PC-3 (cell line): ENCODE measurements around the gene GPBP1L1. TPM values are rescaled to one million over a fixed set of nuclear protein-coding genes. Genes with fewer than 3 reads are reported as not detected.

Source experiments
- ATAC-seq: fragments of 200-7000 bp; cut with Tn5 transposase; 2 replicates; pipeline ENCODE4 v1.9.1; 2020; ENCODE audit warnings: mild to moderate bottlenecking, moderate library complexity
- BruUV-seq: library from RNA; stranded (reverse); fragments of 400-500 nt; replicated peaks from 2 replicates; lab custom pipeline; 2021; lab: Mats Ljungman, UMichigan
- CTCF ChIA-PET: fragments of 300-600 bp; sonication (Branson Sonifier 250); formaldehyde crosslinking; loops from one replicate; lab custom pipeline; 2022; ENCODE audit warnings: antibody characterized with exemption; lab: Charles Lee
- POLR2A ChIA-PET: fragments of 300-600 bp; sonication (Branson Sonifier 250); formaldehyde crosslinking; loops from one replicate; lab custom pipeline; 2022; ENCODE audit warnings: antibody characterized with exemption; ENCODE audit not compliant: unreplicated experiment; lab: Charles Lee
- DNase-seq: peaks from one replicate; pipeline ENCODE4 v3.0.0-alpha.2; 2015
- H2AFZ ChIP-seq: fragments of 300-600 bp; sonication (generic); 2 replicates; pipeline ENCODE4 v1.6.0; 2016; ENCODE audit warnings: antibody characterized with exemption, low read length
- H3F3A ChIP-seq: fragments of 300-600 bp; sonication (generic); one replicate; pipeline ENCODE4 v1.6.0; 2017; ENCODE audit warnings: antibody characterized with exemption, low read length, control low read depth, mild to moderate bottlenecking; ENCODE audit not compliant: unreplicated experiment
- H3K27ac ChIP-seq: fragments of 300-600 bp; sonication (generic); 2 replicates; pipeline ENCODE4 v1.5.1; 2016; ENCODE audit warnings: mild to moderate bottlenecking, low read length
- H3K27me3 ChIP-seq: fragments of 300-600 bp; sonication (generic); 2 replicates; pipeline ENCODE4 v1.6.1; 2016; ENCODE audit warnings: low read length, mixed read lengths
- H3K36me3 ChIP-seq: fragments of 300-600 bp; sonication (generic); 2 replicates; pipeline ENCODE4 v1.6.1; 2016; ENCODE audit warnings: low read depth, mixed run types, low read length, mixed read lengths
- H3K4me1 ChIP-seq: fragments of 300-600 bp; sonication (generic); 2 replicates; pipeline ENCODE4 v1.5.1; 2016; ENCODE audit warnings: low read length; ENCODE audit not compliant: insufficient read depth
- H3K4me2 ChIP-seq: fragments of 300-600 bp; sonication (generic); 2 replicates; pipeline ENCODE4 v1.6.0; 2016; ENCODE audit warnings: low read length
- H3K4me3 ChIP-seq: fragments of 300-600 bp; sonication (generic); 2 replicates; pipeline ENCODE4 v1.5.1; 2016; ENCODE audit warnings: mild to moderate bottlenecking, low read length, mixed read lengths
- H3K79me2 ChIP-seq: fragments of 300-600 bp; sonication (generic); 2 replicates; pipeline ENCODE4 v1.6.1; 2017; ENCODE audit warnings: low read length, mixed read lengths
- H3K9ac ChIP-seq: fragments of 300-600 bp; sonication (generic); 2 replicates; pipeline ENCODE4 v1.6.0; 2016; ENCODE audit warnings: mild to moderate bottlenecking, low read length
- H3K9me2 ChIP-seq: fragments of 300-600 bp; sonication (generic); replicated peaks from 2 replicates; pipeline ENCODE4 v1.6.1; 2016; ENCODE audit warnings: mixed run types, low read length, mixed read lengths
- H3K9me3 ChIP-seq: fragments of 300-600 bp; sonication (generic); 2 replicates; pipeline ENCODE4 v1.6.1; 2016; ENCODE audit warnings: low read length, mixed read lengths
- H4K20me1 ChIP-seq: fragments of 300-600 bp; sonication (generic); 2 replicates; pipeline ENCODE4 v1.6.1; 2016; ENCODE audit warnings: low read length, mixed read lengths
- CTCF ChIP-seq: fragments of 300-600 bp; sonication (generic); conservative IDR thresholded peaks from 2 replicates; pipeline ENCODE4 v1.5.1; 2017; ENCODE audit warnings: antibody characterized with exemption, low read depth, mild to moderate bottlenecking, low read length
- EZH2 ChIP-seq: fragments of 300-600 bp; sonication (generic); IDR thresholded peaks from one replicate; pipeline ENCODE4 v1.6.1; 2017; ENCODE audit warnings: antibody characterized with exemption, mild to moderate bottlenecking, low read length; ENCODE audit not compliant: unreplicated experiment
- EZH2phosphoT487 ChIP-seq: fragments of 300-600 bp; sonication (generic); IDR thresholded peaks from 2 replicates; pipeline ENCODE4 v1.6.1; 2018; ENCODE audit warnings: mild to moderate bottlenecking, antibody characterized with exemption, low read length, borderline replicate concordance
- intact Hi-C: fragments of 100-400 bp; cut with micrococcal nuclease; formaldehyde crosslinking; loops from 2 replicates; pipeline ENCODE4 v1.9.0; 2023
- total RNA-seq: library from RNA; depleted of rRNA; stranded (reverse); fragments of >200 nt; gene quantifications from 2 replicates; pipeline ENCODE4 v1.2.3, GENCODE V29; 2014

GPBP1L1 gene
- total RNA-seq, 1 experiment from 2014 or later = 63.0 TPM

DNA sequence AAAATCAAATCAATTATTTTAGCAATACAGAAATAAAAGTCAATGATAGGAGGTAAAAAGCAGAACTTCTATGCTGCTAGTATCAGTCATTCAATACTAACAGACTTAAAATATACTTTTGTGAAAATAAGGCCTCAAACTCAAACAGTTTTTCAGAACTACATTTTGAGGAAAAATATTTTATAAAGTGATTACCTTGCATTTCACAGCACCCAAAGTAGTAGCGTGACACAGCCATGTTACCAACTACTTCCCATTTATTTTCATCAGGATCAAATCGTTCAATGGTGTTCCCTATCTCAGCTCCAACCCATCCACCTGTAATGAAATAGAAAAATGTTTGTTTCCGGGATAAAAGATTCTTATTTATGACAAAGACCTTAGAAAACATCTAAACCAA is 30.4 kb upstream of the GPBP1L1 start:
- Histone ChIP-seq H3K27ac (no peak overlapping the region), H3K9me3 (no peaks in the 10 kb centered on the region), H3K79me2 (no peaks in the 10 kb centered on the region), H3F3A (no peaks in the 10 kb centered on the region), H3K36me3 (no peaks in the 10 kb centered on the region), H3K4me1 (no peaks in the 10 kb centered on the region), H3K9me2 (no peaks in the 10 kb centered on the region), H3K4me3 (no peak overlapping the region), H2AFZ (no peak overlapping the region), H3K9ac (no peak overlapping the region), H4K20me1 (no peaks in the 10 kb centered on the region), H3K4me2 (no peak overlapping the region), H3K27me3 (no peaks in the 10 kb centered on the region)
- DNase-seq (no peak), ATAC-seq (no peak)
- CTCF ChIA-PET = no interaction called here
- POLR2A ChIA-PET = no interaction called here
- intact Hi-C loops = no loop called here
- TF ChIP-seq EZH2 (no peak), EZH2phosphoT487 (no peak), CTCF (no peak)
- BruUV-seq = no TSS peak

DNA sequence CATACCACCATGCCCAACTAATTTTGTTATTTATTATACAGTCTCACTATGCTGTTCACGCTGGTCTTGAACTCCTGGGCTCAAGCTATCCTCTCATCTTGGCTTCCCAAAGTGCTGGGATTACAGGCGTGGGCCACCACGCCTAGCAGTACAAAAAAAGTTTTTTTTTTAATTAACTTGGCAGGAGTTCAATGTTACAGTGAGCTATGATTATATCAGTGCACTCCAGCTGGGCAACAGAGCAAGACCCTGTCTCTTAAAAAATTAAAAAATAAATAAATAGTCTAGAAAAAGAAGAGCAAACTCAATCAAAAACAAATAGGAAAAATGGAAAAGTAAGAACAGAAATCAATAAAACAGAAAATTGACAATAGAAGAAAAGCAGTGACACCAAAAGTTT is 27.4 kb upstream of the GPBP1L1 start:
- no peak for DNase-seq
- Histone ChIP-seq H2AFZ (no peak overlapping the region), H3K4me1 (no peaks in the 10 kb centered on the region), H3K27me3 (no peaks in the 10 kb centered on the region), H3K4me2 (no peak overlapping the region), H3K79me2 (no peaks in the 10 kb centered on the region), H3F3A (no peaks in the 10 kb centered on the region), H3K4me3 (no peak overlapping the region), H4K20me1 (no peaks in the 10 kb centered on the region), H3K9me2 (no peaks in the 10 kb centered on the region), H3K9ac (no peak overlapping the region), H3K36me3 (no peaks in the 10 kb centered on the region), H3K27ac (no peak overlapping the region), H3K9me3 (no peaks in the 10 kb centered on the region)
- intact Hi-C loops = no loop called here
- ATAC-seq = no peak
- ChIA-PET CTCF (no interaction called here), POLR2A (no interaction called here)
- TF ChIP-seq EZH2 (no peak), EZH2phosphoT487 (no peak), CTCF (no peak)
- no TSS peak for BruUV-seq

GRCh38 chr1:45704637-45705036 is 18.3 kb upstream of the GPBP1L1 start:
- no TSS peak for BruUV-seq
- CTCF ChIA-PET = interaction anchor here (0.6 kb wide), 1 partner anchor 137 kb away, joined by 5 read pairs; no protein-coding TSS in a partner anchor

More at GRCh38 chr1:45704637-45705036, 18.3 kb upstream of the GPBP1L1 start:
- Histone ChIP-seq H3K9me3 (no peaks in the 10 kb centered on the region), H4K20me1 (no peaks in the 10 kb centered on the region), H3K36me3 (0 out of 2 replicates have a peak, but pooled peaks cover 4% of the 10 kb centered on the region), H3K9me2 (no peaks in the 10 kb centered on the region), H3F3A (no peaks in the 10 kb centered on the region), H3K4me3 (no peak overlapping the region), H3K4me2 (no peak overlapping the region), H2AFZ (no peak overlapping the region), H3K27ac (no peak overlapping the region), H3K4me1 (no peaks in the 10 kb centered on the region), H3K27me3 (no peaks in the 10 kb centered on the region), H3K9ac (no peak overlapping the region), H3K79me2 (no peaks in the 10 kb centered on the region)
- intact Hi-C loops = no loop called here
- TF ChIP-seq CTCF = no peak
- no peak for TF ChIP-seq EZH2phosphoT487
- no peak for TF ChIP-seq EZH2
- no peak for ATAC-seq
- DNase-seq = no peak
- POLR2A ChIA-PET = no interaction called here
